Nucleus accumbens (tissue), 56 donors: ENCODE results near the gene GUCY2D.
A peak's percentile ranks its signal among the peaks of the same experiment; 100 is the strongest.

Experiments
- DNase-seq, 56 donors: peaks; one replicate each; lab custom pipeline; 2025; lab: John Stamatoyannopoulos, UW

The GUCY2D gene

GRCh38 chr17:8039611-8040168 is 37.3 kb downstream of the GUCY2D start:
- DNase-seq, result no peak

- peak in 5 of 56 donors; percentile 2 to 46 (median 13) for DNase-seq
Observed at GRCh38 chr17:8041249-8041928, 39.0 kb downstream of the GUCY2D start.

DNA sequence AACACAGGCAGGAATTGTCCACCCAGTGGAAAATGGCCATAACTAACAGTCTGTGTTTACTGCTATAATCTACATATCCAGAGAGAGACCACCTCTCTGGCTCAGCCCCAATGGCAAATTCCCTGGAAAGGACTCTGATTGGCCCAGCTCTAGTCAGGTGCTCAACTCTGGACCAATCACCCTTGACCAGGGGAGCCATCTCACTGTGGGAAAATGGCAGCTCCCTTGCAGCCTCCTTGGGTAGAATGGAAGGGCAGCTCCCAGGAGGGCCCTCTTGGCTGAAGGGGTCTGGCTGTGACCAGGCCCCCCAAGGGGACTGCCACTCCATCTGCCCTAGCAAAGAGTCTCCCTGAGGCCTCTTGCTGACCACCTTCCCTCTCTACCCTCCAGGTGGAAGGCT is 39.6 kb downstream of the GUCY2D start:
- DNase-seq, result peak in 1 of 56 donors; percentile 4

DNA sequence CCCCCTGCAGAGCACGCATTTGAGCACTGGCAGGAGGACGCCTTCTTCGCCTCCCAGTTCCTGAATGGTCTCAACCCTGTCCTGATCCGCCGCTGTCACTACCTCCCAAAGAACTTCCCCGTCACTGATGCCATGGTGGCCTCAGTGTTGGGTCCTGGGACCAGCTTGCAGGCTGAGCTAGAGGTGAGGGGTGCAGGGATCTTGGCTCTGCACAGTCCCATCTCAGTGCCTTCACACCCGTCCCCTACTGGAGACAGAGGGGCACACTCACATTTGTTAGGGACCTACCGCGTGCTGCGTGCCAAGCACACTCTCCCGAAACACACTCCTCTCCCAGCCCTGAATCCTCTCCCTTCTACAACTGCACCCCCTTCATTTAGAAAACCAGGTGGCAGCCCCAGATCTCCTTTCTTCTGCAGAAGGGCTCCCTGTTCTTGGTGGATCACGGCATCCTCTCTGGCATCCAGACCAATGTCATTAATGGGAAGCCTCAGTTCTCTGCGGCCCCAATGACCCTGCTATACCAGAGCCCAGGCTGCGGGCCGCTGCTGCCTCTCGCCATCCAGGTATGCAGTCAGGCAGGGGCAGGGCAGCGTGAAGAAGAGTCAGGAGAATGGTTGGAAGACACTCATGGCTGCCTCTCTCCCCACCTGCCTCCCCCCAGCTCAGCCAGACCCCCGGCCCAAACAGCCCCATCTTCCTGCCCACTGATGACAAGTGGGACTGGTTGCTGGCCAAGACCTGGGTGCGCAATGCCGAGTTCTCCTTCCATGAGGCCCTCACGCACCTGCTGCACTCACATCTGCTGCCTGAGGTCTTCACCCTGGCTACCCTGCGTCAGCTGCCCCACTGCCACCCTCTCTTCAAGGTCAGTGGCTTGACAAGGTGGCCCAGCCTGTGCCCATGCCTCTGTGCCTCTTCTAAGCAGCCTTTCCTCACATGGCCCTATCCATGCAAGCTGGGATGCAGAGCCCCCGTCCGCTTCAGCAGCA is 42.7 kb downstream of the GUCY2D start:
- no peak for DNase-seq

DNA sequence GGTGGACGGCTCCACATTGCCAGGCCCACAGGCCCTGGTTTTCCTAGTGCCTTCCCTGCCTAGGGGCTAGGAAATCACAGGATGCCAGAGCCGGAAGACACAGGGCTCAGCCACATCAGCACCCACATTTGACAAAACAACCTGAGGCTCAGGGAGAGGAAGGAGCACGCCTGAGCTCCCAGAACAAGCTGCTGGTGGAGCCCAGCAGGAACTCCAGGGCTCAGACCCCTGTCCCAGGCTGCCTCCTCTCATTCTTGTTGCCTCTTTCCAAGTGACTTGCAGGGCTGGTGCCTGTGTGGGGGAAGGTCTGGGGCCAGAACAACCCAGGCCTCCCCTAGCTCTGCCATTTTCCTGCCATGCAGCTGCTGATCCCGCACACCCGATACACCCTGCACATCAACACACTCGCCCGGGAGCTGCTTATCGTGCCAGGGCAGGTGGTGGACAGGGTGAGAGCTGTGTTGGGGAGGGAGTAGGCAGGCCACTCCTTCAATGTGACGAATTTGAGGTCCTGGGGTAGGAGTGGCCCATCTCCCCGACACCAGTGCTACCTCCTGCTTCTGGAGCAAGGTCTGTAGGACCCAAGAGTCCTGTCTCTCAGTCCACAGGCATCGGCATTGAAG is 44.0 kb downstream of the GUCY2D start:
- no peak for DNase-seq

GRCh38 chr17:8046929-8047768 is 44.7 kb downstream of the GUCY2D start:
- DNase-seq, result no peak

- no peak for DNase-seq
Observed at GRCh38 chr17:8047769-8048110, 45.3 kb downstream of the GUCY2D start.

GRCh38 chr17:8048236-8048635 is 45.8 kb downstream of the GUCY2D start:
- no peak for DNase-seq

DNA sequence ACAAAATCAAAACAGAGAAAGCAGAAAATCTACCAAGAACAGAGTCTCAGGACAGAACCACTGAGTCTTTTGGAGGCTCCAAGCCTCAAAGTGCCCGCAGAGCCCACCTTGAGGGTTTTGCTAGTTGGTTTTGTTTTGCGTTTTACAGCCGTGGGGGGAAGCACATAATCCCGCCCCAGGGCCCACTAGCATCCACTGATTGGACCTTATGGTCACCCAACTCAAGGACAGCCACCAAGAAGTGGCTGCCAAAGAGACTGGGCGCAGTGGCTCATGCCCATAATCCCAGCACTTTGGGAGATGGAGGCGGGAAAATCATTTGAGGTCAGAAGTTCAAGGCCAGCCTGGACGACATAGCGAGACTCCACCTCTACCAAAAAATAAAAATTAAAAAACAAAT is 46.3 kb downstream of the GUCY2D start:
- no peak for DNase-seq

- no peak for DNase-seq
Observed at GRCh38 chr17:8051831-8052230, 49.4 kb downstream of the GUCY2D start.

DNA sequence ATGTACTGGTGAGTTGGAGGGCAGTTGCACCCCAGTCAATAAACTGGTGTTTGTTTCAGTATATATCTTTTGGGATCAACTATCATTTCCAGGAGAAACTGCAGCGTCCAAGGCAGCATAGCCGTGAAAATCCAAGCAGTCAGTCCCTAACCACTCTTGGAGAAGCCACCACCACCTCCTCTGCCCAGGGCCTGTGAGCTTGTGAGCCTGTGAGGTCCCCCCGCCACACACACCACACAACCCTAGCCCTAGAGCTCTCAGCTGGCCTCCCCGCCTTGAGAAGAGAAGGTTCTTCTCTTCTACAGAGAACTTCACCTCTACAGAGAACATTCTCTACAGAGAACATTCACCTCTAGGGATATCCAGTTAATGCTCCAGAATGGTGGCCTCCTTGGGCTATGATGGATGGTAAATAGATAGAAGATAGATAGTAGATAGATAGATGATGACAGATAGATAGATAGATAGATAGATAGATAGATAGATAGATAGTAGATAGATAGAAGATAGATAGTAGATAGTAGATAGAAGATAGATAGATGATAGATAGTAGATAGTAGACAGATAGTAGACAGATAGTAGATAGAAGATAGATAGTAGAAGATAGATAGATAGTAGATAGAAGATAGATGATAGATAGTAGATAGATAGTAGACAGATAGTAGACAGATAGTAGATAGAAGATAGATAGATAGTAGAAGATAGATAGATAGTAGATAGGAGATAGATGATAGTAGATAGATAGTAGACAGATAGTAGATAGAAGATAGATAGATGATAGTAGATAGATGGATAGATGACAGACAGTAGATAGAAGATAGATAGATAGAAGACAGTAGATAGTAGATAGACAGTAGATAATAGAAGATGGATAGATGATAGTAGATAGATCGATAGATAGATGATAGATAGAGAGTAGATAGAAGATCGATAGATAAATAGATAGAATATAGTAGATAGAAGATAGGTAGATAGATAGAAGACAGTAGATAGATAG is 50.1 kb downstream of the GUCY2D start:
- DNase-seq, result no peak

DNA sequence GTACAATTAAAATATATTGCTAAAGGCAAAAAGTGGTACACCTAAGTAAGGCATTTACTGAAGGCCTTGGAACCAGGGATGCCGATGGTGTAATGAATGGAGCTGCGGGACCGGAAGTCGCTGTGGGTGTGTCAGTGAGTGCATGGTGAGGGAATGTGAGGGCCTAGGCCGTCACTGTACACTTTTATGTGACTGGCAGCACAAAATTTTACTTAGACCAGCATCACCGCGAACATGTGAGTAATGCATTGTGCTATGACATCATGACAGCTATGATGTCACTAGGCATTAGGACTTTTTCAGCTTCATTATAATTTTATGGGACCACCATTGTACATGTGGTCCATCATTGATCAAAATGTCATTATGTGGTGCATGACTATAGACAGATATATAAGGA is 51.2 kb downstream of the GUCY2D start:
- DNase-seq, result no peak

- DNase-seq, result no peak
Observed at GRCh38 chr17:8055851-8056231, 53.4 kb downstream of the GUCY2D start.

DNA sequence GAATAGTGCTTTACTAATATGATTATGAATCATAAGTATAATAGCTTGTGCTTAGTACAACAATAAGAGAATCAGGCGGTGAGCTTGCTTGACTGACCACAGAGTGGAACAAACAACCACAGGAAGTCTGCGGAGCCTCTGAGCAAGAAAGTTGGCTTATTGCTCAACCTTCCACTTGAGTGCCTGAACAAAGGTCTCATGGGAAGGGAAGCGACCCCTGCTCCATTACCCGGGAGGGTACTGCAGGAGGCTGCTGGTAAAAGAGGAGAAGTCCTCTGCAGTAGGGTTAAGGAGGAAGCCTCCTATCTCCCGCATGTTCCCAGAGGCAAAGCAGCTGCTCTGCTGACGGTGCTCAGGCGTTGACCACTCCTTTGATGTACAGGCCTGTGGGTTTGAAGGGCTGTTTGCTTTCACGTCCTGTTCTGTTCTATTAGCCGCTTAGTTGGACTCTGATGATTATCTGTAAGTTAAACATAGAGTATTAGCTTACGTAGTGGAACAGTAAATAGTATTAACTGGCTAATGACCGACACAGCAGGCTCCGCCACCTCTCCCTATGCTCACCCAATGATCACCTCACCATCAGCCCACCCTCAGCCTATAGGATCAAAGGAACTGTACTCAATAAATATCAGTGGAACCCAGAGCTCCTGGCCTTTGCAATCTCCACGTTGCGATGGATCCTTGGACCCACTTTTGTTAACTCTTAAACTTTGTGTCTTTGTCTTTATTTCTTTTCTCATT is 54.0 kb downstream of the GUCY2D start:
- peak in 18 of 56 donors; percentile 4 to 47 (median 19) for DNase-seq

GRCh38 chr17:8056976-8057625 is 54.7 kb downstream of the GUCY2D start:
- DNase-seq, result no peak

DNA sequence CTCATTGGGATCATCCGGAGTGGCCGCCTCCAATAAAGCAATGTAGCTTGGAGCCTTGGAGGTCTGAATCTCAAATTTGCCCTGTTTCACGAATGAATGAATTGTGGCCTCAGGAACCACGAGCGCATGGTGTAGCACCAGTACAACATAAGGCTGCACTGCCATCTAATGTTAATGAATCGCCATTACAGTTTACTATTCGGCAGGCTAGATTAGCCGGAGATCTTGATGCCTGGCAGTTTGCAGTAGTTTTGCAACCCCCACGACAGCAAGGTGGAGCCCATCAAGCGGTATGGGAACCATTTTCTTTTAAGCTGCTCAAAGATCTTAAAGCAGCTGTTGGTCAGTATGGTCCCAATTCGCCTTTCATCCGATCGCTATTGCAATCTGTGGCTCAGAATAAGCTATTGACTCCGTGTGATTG is 55.3 kb downstream of the GUCY2D start:
- peak in 32 of 56 donors; percentile 4 to 67 (median 26) for DNase-seq

DNA sequence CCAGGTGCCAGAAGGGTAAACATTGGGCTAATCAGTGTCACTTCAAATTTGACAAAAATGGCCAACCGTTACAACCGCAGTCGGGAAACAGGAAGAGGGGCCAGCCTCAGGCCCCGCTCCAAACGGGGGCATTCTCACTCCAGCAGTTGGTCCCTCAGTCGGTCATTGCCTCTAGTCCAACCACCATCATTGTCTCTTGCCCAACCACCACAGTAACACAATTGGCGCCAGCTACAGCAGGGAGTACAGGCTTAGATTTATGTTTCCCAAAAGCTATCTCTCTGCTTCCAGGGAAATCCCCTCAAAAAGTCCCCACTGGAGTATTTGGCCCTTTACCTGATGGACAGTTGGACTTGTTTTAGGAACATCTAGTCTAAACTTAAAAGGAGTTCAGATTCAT is 56.7 kb downstream of the GUCY2D start:
- no peak for DNase-seq

- DNase-seq, result peak in 33 of 56 donors; percentile 6 to 77 (median 27)
Observed at GRCh38 chr17:8060274-8060673, 57.9 kb downstream of the GUCY2D start.
